Esophagus muscularis mucosa (tissue), 4 donors: ENCODE measurements around the gene VWC2. TPM values are rescaled to one million over a fixed set of nuclear protein-coding genes. Genes with fewer than 3 reads are reported as not detected.
"Not testable (repeated sequence)": the region's sequence is repeated elsewhere in the genome, so short reads cannot be mapped to it uniquely, and the experiment has no call there.

Source experiments
- DNase-seq: peaks from one replicate; pipeline ENCODE4 v3.0.0-alpha.2; 2017; ENCODE audit errors: extremely low spot score
- H3K27ac ChIP-seq, 4 donors: fragments of 200-600 bp; sonication (generic); replicated peaks in 1 of 4; 1 replicate in 3 of 4; 2 replicates in 1 of 4; pipeline ENCODE4 v1.5.1; 2016 to 2019; ENCODE audit warnings: mild to moderate bottlenecking in 1 of 4
- H3K27me3 ChIP-seq, 4 donors: fragments of 200-600 bp; sonication (generic); one replicate each; pipeline versions ENCODE4 v1.5.1 to v1.6.0; 2016 to 2019
- H3K36me3 ChIP-seq, 4 donors: fragments of 200-600 bp; sonication (generic); one replicate each; pipeline ENCODE4 v1.5.1; 2016 to 2019
- H3K4me1 ChIP-seq, 4 donors: fragments of 200-600 bp; sonication (generic); one replicate each; pipeline ENCODE4 v1.5.1; 2016 to 2019
- H3K4me3 ChIP-seq, 4 donors: fragments of 200-600 bp; sonication (generic); 1 replicate in 2 of 4; 2 replicates in 2 of 4; pipeline ENCODE4 v1.5.1; 2016 to 2019; ENCODE audit warnings: mild to moderate bottlenecking in 4 of 4, moderate library complexity in 1 of 4
- H3K9me3 ChIP-seq, 4 donors: fragments of 200-600 bp; sonication (generic); 1 replicate in 3 of 4; 2 replicates in 1 of 4; pipeline ENCODE4 v1.5.1; 2016 to 2019
- CTCF ChIP-seq, 3 experiments: fragments of 200-600 bp in 2 of 3; fragments of 450-650 bp in 1 of 3; sonication (generic) in 2 of 3; IDR thresholded peaks; one replicate each; pipeline ENCODE4 v1.5.1; 2017 to 2019; ENCODE audit warnings: antibody characterized with exemption in 3 of 3, mild to moderate bottlenecking in 2 of 3, moderate library complexity in 1 of 3
- EP300 ChIP-seq: sonication (generic); formaldehyde crosslinking; IDR thresholded peaks from one replicate; pipeline ENCODE4 v1.6.1; 2017; ENCODE audit warnings: antibody characterized with exemption
- POLR2A ChIP-seq: fragments of 450-650 bp; IDR thresholded peaks from one replicate; pipeline ENCODE4 v1.6.1; 2017; ENCODE audit warnings: antibody characterized with exemption, moderate library complexity, mild to moderate bottlenecking, low read depth
- POLR2AphosphoS5 ChIP-seq, 2 donors: sonication (generic); formaldehyde crosslinking; IDR thresholded peaks; one replicate each; pipeline ENCODE4 v1.6.1; 2017; ENCODE audit warnings: antibody characterized with exemption in 2 of 2
- WGBS: methylation state at CpG from one replicate; pipeline ENCODE4 v1.1.5; 2018; 5-methylcytosine and 5-hydroxymethylcytosine counted together
- intact Hi-C: fragments of 100-400 bp; cut with DNase I; formaldehyde crosslinking; loops from one replicate; pipeline ENCODE4 v1.15.1; 2023
- total RNA-seq, 4 donors: library from RNA; depleted of rRNA; stranded (reverse); fragments of >200 nt; gene quantifications; one replicate each; pipeline versions ENCODE4 v1.1.0 to v1.2.1, GENCODE V29; 2016

Gene VWC2
- total RNA-seq, 4 donors from 2014 or later = under 0.01 to 0.17 (median 0.06) TPM; not detected in 1

GRCh38 chr7:49840751-49841405 is 67.4 kb downstream of the VWC2 start:
- H3K4me3 ChIP-seq = no peak overlapping the region
- no peaks in the 10 kb centered on the region for H3K4me1 ChIP-seq
- no peak overlapping the region for H3K27ac ChIP-seq
- DNase-seq = no peak
- TF ChIP-seq CTCF (IDR thresholded peaks at IDR 0.05) = no peak
- TF ChIP-seq EP300 = no peak
- TF ChIP-seq POLR2AphosphoS5 (IDR thresholded peaks at IDR 0.05) = no peak
- TF ChIP-seq POLR2A = no peak
- WGBS = 82% methylated on average over 5 of the region's 5 CpGs
- H3K9me3 ChIP-seq = no peaks in the 10 kb centered on the region
- intact Hi-C loops = no loop called here
- H3K36me3 ChIP-seq = no peaks in the 10 kb centered on the region
- no peaks in the 10 kb centered on the region for H3K27me3 ChIP-seq

GRCh38 chr7:49845626-49846025 is 72.2 kb downstream of the VWC2 start:
- Histone ChIP-seq H3K36me3 (no peaks in the 10 kb centered on the region), H3K27ac (no peak overlapping the region), H3K27me3 (no peaks in the 10 kb centered on the region), H3K4me3 (no peak overlapping the region), H3K4me1 (peaks cover 0 to 8% (median 0%) of the 10 kb centered on the region in 4 donors), H3K9me3 (no peaks in the 10 kb centered on the region)
- intact Hi-C loops = no loop called here
- TF ChIP-seq EP300 (no peak), CTCF (IDR thresholded peaks at IDR 0.05) (no peak), POLR2AphosphoS5 (IDR thresholded peaks at IDR 0.05) (no peak), POLR2A (no peak)
- WGBS = 66% methylated on average over 5 of the region's 5 CpGs
- DNase-seq = no peak

GRCh38 chr7:49848211-49848841 is 74.9 kb downstream of the VWC2 start:
- no peaks in the 10 kb centered on the region for H3K27me3 ChIP-seq
- no peak overlapping the region for H3K27ac ChIP-seq
- no peak overlapping the region for H3K4me3 ChIP-seq
- H3K4me1 ChIP-seq = peaks cover 0 to 12% (median 0%) of the 10 kb centered on the region in 4 donors
- intact Hi-C loops = no loop called here
- DNase-seq = no peak
- H3K36me3 ChIP-seq = no peaks in the 10 kb centered on the region
- 80% methylated on average over 8 of the region's 8 CpGs for WGBS
- TF ChIP-seq POLR2A = no peak
- TF ChIP-seq CTCF (IDR thresholded peaks at IDR 0.05) = no peak
- TF ChIP-seq EP300 = no peak
- TF ChIP-seq POLR2AphosphoS5 (IDR thresholded peaks at IDR 0.05) = no peak
- no peaks in the 10 kb centered on the region for H3K9me3 ChIP-seq

GRCh38 chr7:49850921-49851613 is 77.6 kb downstream of the VWC2 start:
- Histone ChIP-seq H3K36me3 (no peaks in the 10 kb centered on the region), H3K9me3 (no peaks in the 10 kb centered on the region), H3K27me3 (no peaks in the 10 kb centered on the region), H3K4me3 (no peak overlapping the region), H3K4me1 (peaks cover 0 to 12% (median 0%) of the 10 kb centered on the region in 4 donors), H3K27ac (no peak overlapping the region)
- WGBS = 87% methylated on average over 10 of the region's 10 CpGs
- intact Hi-C loops = loop anchor here (10.0 kb wide), 1 partner anchor 1556 kb away; no protein-coding TSS in a partner anchor
- DNase-seq = no peak
- no peak for TF ChIP-seq POLR2AphosphoS5 (IDR thresholded peaks at IDR 0.05)

GRCh38 chr7:49851614-49851934 is 78.1 kb downstream of the VWC2 start:
- intact Hi-C loops = loop anchor here (10.0 kb wide), 1 partner anchor 1557 kb away; no protein-coding TSS in a partner anchor
- not testable (repeated sequence) for H3K4me3 ChIP-seq, H3K9me3 ChIP-seq, H3K36me3 ChIP-seq, DNase-seq, H3K4me1 ChIP-seq, H3K27ac ChIP-seq, H3K27me3 ChIP-seq
- WGBS = 88% methylated on average over 9 of the region's 9 CpGs
